ENCODE data around the gene ABCG8. TPM values are rescaled to one million over a fixed set of nuclear protein-coding genes. Genes with fewer than 3 reads are reported as not detected.

The ABCG8 gene
- total RNA-seq, 4 donors from 2014 or later, result 0.07 TPM; not detected in 3

GRCh38 chr2:43837831-43838559, 776 bp upstream of the ABCG8 start:
- H3K27me3 ChIP-seq, result no peaks in the 10 kb centered on the region
- no peak overlapping the region for H3K27ac ChIP-seq
- ATAC-seq (no peak), DNase-seq (no peak)
- in situ Hi-C loops (cut with MboI; ENCODE audit: low sequenced_read_pairs in 4 of 4), result no loop called here
- intact Hi-C loops (cut with DNase I; ENCODE audit: low total_unique reads), result no loop called here
- H3K36me3 ChIP-seq, result no peaks in the 10 kb centered on the region
- no peak overlapping the region for H3K4me3 ChIP-seq
- TF ChIP-seq POLR2A (IDR thresholded peaks at IDR 0.05), result no peak
- TF ChIP-seq CTCF (IDR thresholded peaks at IDR 0.05 in 4 of 5, conservative IDR thresholded peaks at IDR 0.05 in 1 of 5), result no peak
- H3K9me3 ChIP-seq, result no peaks in the 10 kb centered on the region
- no peaks in the 10 kb centered on the region for H3K4me1 ChIP-seq

- Histone ChIP-seq H3K4me3 (no peak overlapping the region), H3K4me1 (no peaks in the 10 kb centered on the region), H3K27ac (no peak overlapping the region), H3K27me3 (no peaks in the 10 kb centered on the region), H3K36me3 (no peaks in the 10 kb centered on the region), H3K9me3 (no peaks in the 10 kb centered on the region)
- intact Hi-C loops (cut with DNase I; ENCODE audit: low total_unique reads) (no loop called here), in situ Hi-C loops (cut with MboI; ENCODE audit: low sequenced_read_pairs in 4 of 4) (no loop called here)
- TF ChIP-seq CTCF (IDR thresholded peaks at IDR 0.05 in 4 of 5, conservative IDR thresholded peaks at IDR 0.05 in 1 of 5) (no peak), POLR2A (IDR thresholded peaks at IDR 0.05) (no peak)
- DNase-seq (no peak), ATAC-seq (no peak)
Observed at GRCh38 chr2:43839776-43840564, 1.2 kb downstream of the ABCG8 start.

- intact Hi-C loops (cut with DNase I; ENCODE audit: low total_unique reads), result no loop called here
- in situ Hi-C loops (cut with MboI; ENCODE audit: low sequenced_read_pairs in 4 of 4), result no loop called here
- no peaks in the 10 kb centered on the region for H3K36me3 ChIP-seq
- H3K9me3 ChIP-seq, result no peaks in the 10 kb centered on the region
- H3K27me3 ChIP-seq, result no peaks in the 10 kb centered on the region
- H3K27ac ChIP-seq, result no peak overlapping the region
- ATAC-seq (no peak), DNase-seq (no peak)
- no peak overlapping the region for H3K4me3 ChIP-seq
- no peaks in the 10 kb centered on the region for H3K4me1 ChIP-seq
- TF ChIP-seq CTCF (IDR thresholded peaks at IDR 0.05 in 4 of 5, conservative IDR thresholded peaks at IDR 0.05 in 1 of 5) (no peak), POLR2A (IDR thresholded peaks at IDR 0.05) (no peak)
Observed at GRCh38 chr2:43840965-43841364, 2.2 kb downstream of the ABCG8 start.

- TF ChIP-seq CTCF (IDR thresholded peaks at IDR 0.05 in 4 of 5, conservative IDR thresholded peaks at IDR 0.05 in 1 of 5), result no peak
- no peak for TF ChIP-seq POLR2A (IDR thresholded peaks at IDR 0.05)
- in situ Hi-C loops (cut with MboI; ENCODE audit: low sequenced_read_pairs in 4 of 4) (no loop called here), intact Hi-C loops (cut with DNase I; ENCODE audit: low total_unique reads) (no loop called here)
- no peak overlapping the region for H3K27ac ChIP-seq
- no peaks in the 10 kb centered on the region for H3K27me3 ChIP-seq
- H3K4me3 ChIP-seq, result no peak overlapping the region
- ATAC-seq (no peak), DNase-seq (no peak)
- no peaks in the 10 kb centered on the region for H3K36me3 ChIP-seq
- H3K4me1 ChIP-seq, result no peaks in the 10 kb centered on the region
- no peaks in the 10 kb centered on the region for H3K9me3 ChIP-seq
Observed at GRCh38 chr2:43841949-43842865, 3.4 kb downstream of the ABCG8 start.

Measured in gastrocnemius medialis (tissue), 4 donors.